Breast epithelium (tissue), 3 donors: ENCODE measurements around the gene TPST1.
"Not testable (repeated sequence)": the region's sequence is repeated elsewhere in the genome, so short reads cannot be mapped to it uniquely, and the experiment has no call there.

ENCODE experiments used
- POLR2AphosphoS5 ChIP-seq, 3 donors: sonication (generic); formaldehyde crosslinking; IDR thresholded peaks; one replicate each; pipeline ENCODE4 v1.6.1; 2017; ENCODE audit warnings: antibody characterized with exemption in 3 of 3
- TF ChIP-seq, protein P1 (sequence below), 3 donors: fragments of 450-650 bp; IDR thresholded peaks; one replicate each; pipeline ENCODE4 v1.5.1; 2016 to 2017; ENCODE audit warnings: antibody characterized with exemption in 3 of 3, mild to moderate bottlenecking in 3 of 3, moderate library complexity in 3 of 3

DNA sequence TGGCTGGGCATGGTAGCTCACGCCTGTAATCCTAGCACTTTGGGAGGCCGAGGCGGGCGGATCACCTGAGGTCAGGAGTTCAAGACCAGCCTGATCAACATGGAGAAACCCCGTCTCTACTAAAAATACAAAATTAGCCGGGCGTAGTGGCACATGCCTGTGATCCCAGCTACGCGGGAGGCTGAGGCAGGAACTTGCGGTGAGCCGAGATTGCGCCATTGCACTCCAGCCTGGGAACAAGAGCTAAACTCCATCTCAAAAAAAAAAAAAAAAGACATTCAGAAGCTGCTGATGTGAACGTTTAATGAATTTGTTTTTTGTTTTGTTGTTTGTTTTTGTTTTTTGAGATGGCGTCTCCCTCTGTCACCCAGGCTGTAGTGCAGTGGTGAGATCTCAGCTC, 159.9 kb downstream of the TPST1 start:
- TF ChIP-seq, protein P1, sequence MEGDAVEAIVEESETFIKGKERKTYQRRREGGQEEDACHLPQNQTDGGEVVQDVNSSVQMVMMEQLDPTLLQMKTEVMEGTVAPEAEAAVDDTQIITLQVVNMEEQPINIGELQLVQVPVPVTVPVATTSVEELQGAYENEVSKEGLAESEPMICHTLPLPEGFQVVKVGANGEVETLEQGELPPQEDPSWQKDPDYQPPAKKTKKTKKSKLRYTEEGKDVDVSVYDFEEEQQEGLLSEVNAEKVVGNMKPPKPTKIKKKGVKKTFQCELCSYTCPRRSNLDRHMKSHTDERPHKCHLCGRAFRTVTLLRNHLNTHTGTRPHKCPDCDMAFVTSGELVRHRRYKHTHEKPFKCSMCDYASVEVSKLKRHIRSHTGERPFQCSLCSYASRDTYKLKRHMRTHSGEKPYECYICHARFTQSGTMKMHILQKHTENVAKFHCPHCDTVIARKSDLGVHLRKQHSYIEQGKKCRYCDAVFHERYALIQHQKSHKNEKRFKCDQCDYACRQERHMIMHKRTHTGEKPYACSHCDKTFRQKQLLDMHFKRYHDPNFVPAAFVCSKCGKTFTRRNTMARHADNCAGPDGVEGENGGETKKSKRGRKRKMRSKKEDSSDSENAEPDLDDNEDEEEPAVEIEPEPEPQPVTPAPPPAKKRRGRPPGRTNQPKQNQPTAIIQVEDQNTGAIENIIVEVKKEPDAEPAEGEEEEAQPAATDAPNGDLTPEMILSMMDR (IDR thresholded peaks at IDR 0.05): not testable (repeated sequence)
- TF ChIP-seq POLR2AphosphoS5 (IDR thresholded peaks at IDR 0.05): not testable (repeated sequence)
